M059J (cell line): ENCODE results near the gene SENP8. TPM values are rescaled to one million over a fixed set of nuclear protein-coding genes. Genes with fewer than 3 reads are reported as not detected.
"Not testable (repeated sequence)": the region's sequence is repeated elsewhere in the genome, so short reads cannot be mapped to it uniquely, and the experiment has no call there.

ENCODE experiments used
- DNase-seq: peaks from one replicate; pipeline ENCODE4 v3.0.0-alpha.2; 2012; ENCODE audit warnings: low read depth
- total RNA-seq: library from RNA; depleted of rRNA; stranded (reverse); fragments of >200 nt; shearing (Covaris generic); gene quantifications from 2 replicates; pipeline ENCODE4 v1.2.3, GENCODE V29; 2014

SENP8 gene
- total RNA-seq, 1 experiment from 2014 or later, result 2.5 TPM

DNA sequence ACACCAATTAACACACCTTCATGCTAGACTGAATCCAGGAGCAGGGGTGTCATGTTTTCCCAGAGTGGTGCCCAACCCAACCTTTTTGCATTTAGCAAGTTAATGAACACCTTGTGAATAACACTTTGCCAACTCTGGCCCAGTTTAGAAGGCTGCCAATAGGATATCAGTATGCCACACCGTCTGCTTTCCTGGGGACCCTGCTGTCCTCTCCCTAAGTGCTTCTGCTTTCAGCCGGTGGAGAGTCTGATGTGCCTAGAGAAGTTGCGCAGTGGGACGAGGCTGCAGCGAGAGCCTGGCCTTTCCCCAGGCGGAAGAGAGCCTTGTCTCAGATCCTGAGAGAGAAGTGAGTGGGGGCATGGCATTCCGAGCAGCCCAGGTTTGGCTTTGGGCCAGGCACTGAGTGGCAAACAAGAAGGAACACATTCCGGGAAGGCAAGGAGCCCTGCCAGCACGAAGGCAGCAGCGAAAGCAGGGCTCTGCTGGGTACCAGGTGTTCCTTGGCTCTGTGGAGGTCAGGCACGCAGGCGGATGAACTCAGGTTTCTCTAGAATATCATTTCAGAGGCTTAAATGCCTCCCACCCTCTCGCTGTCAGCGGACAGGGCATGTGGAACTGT, 36.9 kb downstream of the SENP8 start:
- peak; percentile 71 for DNase-seq

DNA sequence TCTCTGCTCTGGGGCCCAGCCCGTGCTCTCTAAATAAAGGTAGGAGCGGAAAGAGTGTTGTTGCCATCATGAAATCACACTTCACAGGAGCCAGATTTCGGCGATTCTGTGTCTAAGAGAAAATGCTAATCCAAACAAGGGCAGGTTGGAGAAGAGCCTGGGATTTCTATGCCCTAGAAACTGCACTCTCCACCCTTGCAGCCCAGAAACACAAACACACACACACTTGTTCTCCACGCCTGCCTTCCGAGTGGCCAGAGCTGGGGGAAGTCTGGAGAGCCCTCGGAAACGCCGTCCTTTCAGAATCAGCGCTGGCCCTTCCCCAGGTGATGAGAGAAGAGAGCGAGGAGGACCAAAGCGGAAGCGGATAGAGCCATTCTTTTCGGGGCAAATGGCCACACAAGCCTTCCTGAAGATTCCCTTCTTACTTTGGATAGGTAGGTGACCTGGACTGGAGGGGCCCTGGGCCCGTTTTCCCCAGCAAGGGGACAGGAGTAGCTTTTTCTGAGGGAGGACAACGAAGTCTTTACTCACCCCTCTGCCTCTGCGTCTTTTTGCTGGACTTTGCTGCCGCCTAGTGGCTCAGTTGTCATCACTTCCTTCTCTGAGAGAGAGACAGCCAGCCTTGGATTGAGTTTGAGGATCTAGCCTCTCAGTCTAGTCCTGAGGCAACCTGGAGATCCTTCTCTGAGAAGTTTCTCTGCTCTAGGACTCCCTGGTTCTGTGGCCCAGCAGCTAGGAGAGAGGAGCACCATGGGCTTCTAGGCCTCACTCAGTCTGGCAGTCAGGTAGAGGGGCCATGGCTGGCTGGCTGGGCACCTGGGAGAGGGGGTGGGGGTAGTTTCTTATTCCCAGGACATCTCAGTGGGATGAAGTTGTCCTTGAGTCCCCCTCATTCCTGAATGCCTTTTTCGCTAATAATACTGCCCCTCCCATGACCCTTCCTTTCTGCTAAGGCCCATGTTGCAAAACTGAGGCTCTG, 37.7 kb downstream of the SENP8 start:
- DNase-seq, result peak; percentile 82

DNA sequence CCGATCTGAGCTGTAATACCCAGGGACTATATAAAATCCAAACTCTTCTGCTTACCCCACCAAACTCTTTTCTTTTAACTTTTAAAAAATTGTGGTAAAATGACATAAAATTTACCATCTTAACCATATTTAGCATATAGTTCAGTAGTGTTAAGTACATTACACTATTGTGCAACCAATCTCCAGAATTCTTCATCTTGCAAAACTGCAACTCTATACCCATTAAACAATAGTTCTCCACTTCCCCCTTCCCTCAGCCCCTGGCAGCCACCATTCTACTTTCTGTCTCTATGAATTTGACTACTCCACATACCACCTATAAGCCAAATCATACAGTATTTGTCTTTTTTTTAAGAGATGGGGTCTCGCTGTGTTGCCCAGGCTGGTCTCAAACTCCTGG, 38.7 kb downstream of the SENP8 start:
- no peak for DNase-seq

DNA sequence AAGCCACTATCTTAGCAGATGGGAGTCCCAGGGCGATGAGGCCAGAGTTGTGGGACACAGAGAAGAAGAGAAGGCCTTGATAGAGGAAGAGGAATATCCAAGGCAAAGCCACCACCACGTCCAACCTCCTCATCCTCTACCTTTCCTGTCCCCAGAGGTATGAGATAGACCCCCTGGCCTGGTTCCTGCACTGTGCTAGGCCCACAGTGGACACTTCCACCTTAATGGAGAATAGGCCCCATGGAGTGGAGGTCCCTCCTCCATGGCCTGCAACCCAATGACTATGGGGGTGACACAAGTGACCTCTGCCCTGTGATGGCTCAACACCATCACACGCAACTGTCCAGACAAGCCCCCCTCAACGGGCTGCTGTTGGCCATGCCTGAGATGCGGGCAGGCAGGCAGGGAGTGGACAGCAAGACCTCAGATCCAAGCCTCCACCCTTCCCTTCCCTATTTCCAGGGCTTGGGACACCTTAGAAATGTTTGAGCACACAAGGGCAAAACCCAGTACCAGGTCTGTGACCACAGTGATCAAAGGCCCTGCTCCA, 42.6 kb downstream of the SENP8 start:
- no peak for DNase-seq

DNA sequence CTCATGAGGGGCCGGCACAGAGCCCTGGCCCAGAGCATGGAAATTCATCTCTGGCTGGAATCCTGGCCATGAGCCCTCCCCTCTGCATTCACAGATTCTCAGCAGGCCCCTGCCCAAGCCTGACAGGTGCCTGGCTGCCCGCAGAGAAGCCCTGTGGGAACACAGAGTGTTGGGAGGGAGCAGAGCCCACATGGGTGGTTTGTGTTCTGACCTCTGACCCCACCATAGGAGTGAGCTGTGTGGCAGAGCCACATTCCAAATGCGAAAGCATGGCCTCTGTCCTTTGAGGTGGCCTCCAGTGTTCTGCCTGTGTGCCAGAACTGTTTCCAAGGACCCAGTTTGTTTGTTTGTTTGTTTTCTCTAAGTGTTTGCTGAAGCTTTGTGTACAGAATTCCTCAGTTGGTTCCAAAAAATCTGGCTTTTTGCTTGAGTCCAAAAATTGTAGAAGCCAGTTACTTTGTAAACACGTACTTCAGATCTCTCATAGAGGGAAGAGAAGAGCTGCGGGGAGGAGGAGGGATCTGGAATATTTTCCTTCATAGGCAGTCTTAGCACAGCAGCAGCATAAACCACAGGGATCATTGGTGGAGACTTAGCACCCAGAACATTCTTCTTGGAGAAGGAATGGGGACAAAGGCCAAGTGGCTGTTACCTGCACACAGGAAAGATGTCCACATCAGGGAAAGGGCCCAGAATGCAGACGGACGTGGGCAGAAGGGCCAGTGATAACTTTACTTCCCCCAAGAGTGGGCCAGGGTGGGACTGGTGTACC, 43.3 kb downstream of the SENP8 start:
- DNase-seq, result no peak

DNA sequence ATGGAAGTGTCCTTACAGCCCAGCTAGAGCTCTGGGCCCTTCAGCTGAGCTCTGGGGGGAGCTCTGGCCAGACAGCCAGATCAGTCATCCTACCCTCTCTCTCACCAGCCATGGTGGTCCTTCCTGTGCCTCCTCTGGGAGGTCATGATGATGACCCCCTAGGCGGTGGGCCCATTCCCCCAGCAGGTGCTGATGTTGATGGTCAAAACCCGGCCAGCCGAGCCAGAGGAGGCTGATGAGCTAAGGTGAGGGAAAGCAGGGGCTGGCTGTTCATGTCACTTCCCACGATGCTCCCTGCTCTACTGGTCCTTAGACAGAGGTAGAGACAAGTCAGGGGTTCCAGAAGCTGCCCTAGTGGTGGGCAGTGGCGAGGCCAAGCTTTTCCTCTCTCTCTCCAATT, 44.4 kb downstream of the SENP8 start:
- no peak for DNase-seq

DNA sequence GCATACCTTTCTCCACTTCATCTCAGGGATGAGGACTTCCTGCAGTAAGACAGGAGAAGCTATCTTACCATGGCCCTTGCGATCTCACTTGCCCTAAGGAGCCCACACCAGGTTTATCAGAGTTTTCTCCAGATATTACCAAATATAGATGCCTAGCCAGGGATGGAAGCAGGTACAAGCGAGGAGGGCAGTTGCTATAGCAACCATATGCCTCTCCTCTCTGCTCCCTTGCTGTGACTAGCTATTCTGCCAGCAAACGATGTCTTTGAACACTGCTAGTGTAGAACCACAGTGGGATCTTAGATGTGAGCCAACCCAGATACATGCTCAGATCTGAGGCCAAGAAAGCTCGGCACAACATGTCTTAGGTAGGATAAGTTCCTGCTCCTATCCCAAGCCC, 45.5 kb downstream of the SENP8 start:
- DNase-seq, result no peak

DNA sequence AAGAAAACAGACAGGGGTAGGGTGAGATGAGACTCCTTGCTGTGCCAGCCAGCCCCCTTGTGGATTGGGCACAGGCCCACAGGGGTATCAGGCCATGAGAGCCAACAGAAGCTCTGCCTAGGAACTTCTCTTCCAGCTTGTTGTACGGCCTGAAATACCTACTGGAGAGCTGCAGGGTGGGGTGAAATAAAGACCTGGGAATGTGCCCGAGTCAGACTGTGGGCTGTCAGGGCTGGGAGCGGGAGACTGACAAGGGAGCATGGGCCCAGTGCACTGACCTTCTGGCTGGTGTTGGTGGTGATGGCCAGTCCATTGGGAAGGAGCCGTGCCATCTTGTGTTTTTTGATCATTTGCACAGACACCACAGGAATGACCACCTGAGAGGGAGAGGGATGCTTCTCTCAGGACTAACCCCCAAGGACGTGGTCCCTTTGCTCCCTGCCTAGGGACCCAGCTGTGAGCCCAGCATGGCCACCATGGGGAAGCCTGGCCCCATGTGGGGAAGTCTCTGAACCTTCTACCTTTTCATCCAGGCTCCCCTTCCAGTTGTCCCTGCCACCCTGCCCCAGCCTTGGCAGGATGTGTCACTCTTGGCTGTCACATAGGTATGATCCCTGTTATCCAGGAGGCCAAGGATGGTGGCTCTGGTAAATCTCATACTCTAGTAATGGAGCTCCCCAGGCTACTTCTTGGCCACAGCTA, 48.7 kb downstream of the SENP8 start:
- no peak for DNase-seq

DNA sequence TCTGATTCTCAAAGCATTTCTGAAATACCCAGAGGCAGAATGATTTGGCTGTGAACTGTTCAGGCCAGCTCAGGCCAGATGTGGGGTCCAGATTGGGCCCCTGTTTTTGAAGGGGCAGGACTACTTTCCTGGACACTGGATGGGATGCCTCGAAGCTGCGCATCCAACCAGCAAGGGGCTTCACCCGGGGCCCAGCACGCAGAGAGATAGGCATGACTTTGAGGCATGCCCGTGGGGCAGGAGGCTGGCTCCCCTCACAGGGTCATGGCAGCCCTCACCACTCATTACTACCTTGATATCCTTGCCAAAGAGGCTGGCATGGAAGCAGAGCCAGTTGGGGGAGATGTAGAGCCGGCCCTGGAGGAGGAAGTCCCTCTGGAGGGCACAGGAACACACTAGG, 49.2 kb downstream of the SENP8 start:
- no peak for DNase-seq

DNA sequence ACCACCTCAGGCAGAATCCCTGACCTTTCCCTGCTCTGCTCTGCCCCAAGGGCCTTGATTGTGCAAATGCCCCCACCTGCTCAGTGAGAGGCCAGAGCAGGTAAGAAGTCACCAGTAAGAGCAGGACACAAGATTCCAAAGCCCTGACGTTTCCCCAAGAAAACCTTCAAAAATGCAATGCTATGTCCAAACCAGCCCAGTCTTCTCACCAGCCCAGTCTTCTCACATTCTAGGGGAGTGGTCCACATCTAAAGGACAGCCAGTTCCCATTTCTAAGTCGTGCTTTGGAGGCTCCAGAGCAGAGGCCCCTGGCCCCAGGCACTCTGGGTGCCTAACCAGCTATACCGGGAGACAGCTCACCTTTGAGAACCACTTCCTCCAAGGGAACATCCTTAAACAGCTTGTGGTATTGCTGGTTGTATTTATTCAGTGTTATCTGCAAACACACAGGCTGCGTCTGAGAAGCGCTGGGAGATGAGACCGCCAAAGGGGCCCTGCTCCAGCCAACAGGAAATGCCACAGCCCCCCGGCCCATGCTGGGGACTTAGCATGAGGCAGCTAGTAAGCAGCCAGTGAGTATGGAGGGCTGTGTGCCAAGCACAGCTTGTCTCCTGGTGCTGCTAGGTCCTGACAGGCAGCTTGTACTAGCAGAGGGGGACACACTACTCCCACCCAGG, 50.1 kb downstream of the SENP8 start:
- peak; percentile 18 for DNase-seq

DNA sequence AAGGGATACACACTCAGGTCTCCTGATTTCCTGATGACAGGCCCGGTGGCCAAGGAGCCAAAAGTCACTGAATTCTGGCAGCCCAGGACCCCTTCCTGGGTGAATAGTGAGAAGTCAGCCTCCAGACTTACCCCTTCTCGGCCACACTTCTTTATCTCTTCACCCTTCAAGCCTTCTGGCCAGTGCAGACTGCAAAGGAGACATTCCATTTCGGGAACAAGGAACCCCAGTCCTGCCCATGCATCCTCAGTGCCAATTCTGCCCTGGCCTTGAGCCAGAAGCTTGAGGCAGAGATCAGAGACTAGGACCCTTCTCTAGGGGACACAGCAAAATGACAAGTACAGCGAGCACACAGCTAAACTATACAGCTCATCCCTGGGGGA, 50.6 kb downstream of the SENP8 start:
- DNase-seq, result no peak

DNA sequence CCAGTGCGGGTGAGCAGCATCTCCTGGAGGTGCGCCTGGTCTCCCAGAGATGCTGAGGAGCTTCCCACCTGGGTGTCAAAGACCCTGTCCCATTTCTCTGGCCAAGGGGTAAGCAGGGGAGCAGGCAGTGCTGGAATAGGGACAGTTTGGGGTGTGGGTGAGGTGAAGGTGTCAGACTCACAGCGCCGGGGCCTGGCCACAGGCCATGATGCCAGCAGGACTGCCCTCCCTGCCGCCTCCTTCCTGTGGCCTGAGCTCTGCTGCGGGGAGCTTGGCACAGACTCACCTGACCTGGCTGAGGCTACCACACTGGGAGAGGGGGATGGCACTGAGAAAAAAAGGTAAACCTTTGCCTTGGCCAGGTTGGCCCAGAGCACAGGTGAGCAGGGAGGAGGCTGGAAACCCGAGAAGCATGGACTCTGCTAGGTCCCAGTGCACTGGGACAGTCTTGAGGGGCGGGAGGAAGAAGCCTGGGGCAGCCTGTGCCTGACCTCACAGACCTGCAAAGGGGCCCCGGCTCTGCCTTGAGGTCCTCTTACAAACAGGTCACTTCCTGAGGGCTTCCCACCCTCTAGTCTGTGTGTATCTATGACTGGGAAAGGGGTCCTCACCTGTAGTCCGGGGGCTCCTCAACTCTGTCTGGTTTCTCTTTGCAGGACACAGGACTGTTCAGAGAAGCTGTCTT, 51.2 kb downstream of the SENP8 start:
- DNase-seq, result no peak

DNA sequence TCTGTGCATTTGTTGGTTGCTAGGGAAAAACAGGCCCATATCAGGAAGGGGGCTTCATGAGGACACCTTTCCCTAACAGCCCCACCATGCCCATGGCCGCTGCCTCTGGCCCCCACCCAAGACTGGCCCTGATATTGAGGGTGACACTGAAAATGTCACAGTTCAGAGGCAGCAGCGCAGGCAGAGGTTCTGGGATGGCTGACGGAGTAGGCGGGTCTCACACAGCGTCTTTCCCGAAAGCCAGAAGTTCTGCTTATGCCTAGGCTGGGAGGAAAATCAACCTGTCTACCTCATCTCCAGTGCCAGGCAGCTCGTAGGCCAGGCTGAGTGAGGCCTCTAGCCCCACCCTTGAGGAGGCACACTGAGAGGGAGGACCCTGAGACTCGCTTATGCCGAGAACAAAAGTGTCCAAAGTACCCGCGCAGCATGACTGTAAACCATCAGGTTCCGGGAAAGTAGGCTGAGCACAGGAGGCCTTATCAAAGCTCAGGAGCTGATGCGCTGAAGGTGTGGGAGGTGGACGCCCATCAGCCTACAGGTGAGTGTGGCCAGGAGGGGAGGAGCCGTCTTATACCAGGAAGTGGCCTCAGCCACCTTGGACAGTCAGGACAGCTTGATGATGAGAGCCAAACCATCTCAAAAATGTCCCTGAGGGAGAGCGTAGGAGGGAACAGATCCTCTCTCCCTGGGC, 51.9 kb downstream of the SENP8 start:
- no peak for DNase-seq

DNA sequence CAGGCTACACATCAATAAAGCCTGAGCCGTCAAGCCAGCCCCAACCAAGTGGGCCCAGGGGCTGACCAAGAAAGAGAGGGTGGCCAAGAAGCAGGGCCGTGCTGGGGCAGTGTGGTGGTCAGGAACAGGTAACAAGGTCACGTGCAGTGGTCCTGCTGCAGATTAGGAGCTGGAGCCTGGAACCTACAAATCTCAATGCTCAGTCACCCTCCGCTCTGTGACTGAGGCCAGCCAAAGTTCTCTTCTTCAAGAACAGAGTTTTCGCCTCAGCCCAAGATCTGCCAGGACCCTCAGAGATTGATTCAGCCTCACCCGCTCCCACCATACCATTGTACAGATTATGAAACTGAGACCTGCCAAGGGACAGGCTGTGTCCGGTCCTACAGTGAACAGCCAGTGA, 52.5 kb downstream of the SENP8 start:
- no peak for DNase-seq

DNA sequence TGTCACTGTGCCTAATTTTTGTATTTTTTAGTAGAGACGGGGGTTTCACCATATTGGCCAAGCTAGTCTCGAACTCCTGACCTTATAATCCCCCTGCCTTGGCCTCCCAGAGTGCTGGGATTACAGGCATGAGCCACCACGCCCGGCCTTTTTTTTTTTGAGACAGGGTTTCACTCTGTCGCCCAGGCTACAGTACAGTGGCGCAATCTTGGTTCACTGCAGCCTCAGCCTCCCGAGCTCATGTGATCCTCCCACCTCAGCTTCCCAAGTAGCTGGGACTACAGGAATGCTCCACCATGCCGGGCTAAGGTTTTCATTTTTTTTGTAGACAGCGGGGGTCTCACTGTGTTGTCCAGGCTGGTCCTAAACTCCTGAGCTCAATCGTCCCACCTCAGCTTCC, 53.8 kb downstream of the SENP8 start:
- not testable (repeated sequence) for DNase-seq

DNA sequence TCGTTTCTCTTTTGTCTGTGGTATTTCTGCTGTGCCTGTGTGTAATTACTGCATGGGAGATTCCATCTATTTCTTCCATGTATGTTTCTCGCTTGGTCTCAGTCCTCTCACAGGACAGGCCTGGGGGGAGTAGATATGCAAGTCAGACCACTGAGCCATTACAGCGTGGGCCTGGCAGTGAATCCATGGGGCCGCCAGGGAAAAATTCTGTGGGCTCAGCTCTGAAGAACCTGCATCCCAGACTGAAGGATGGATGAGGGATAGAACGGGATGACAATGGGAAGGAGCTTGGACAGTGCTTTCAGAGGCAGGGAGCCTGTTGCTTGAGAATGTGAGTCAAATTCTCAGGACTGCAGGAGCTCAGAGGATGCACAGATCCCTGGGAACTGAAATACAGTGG, 54.6 kb downstream of the SENP8 start:
- DNase-seq, result no peak

DNA sequence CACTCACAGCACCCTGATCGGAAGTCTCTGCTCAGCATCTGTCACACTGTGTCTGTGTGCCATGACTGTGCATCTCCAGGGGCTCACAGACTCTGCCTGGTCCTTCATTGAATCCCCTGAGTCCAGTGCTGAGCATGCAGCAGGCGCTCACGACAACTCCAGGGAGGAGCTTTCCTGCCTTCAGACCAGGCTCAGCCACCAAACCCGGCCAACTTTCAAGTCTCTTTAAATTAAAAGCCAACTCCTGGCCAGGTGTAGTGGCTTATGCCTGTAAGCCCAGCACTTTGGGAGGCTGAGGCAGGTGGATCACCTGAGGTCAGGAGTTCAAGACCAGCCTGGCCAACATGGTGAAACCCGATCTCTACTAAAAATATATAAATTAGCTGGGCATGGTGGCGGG, 55.2 kb downstream of the SENP8 start:
- no peak for DNase-seq

DNA sequence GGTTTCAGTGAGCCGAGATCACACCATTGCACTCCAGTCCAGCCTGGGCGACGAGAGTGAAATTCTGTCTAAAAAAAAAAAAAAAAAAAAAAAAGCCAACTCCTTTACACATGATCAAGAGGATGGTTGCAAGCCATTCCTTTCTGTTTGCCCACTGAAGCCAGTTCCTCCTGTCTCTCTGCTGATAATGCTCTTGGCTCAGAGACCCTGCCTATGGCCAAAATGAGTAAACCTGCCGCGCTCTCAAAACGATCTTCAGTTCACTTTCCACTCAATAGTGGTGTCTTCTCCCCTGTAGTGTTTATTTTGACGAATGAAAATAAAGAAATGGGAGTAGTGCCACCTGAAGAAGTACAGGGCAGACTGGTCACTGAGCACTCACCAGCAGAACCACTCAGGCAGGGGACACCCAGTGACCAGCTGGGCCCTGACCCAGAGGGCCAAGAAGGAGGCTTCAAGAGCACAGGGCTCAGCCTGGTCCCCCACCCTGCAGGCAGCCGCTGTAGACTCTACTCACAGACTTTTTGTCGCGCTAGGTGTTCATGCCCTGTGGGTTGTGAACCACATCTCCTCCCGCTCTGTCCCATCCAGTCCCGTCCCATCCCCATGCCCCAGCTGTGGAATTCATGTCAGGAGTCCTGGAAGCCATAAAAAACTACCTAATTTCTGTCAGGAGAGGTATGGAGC, 55.8 kb downstream of the SENP8 start:
- no peak for DNase-seq

DNA sequence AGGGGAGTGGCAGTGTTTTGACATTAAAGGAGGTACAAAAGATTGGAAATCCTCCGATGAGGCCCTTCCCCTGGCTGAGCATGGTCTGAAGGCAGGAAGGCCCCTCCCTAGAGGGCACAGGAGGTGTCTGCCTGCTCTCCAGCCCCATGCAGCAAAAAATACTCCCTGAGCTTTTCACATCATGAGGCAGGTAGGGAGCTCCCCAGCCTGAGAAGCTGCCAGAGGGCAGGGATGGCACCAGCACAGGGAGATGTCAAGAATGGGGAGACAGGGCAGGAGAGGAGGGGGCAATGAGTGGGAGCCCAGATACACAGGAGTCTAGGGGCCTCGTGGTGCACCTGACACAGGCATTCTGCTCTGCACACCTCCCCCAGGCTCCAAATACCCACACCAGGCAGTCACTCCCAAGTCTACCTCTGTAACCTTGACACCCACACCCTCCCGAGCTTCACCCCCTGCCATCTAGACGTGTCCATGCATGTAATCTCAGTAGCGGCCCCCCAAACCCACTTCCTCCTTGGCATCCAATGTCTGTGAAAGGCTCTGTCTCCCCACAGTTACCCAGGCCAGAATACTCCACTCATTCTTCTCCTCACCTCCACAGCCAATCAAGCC, 56.5 kb downstream of the SENP8 start:
- DNase-seq, result no peak
